Measurements from ENCODE around the gene UBE2E3.
"Not testable (repeated sequence)": the region's sequence is repeated elsewhere in the genome, so short reads cannot be mapped to it uniquely, and the experiment has no call there.

Gene UBE2E3

GRCh38 chr2:181036445-181036844 is 56.0 kb downstream of the UBE2E3 start:
- H3K27ac ChIP-seq = no peak overlapping the region
- TF ChIP-seq CTCF (conservative IDR thresholded peaks at IDR 0.05) = no peak

- H3K27ac ChIP-seq = no peak overlapping the region
- no peak for TF ChIP-seq CTCF (conservative IDR thresholded peaks at IDR 0.05)
Observed at GRCh38 chr2:181036848-181037603, 56.6 kb downstream of the UBE2E3 start.

GRCh38 chr2:181037922-181038321 is 57.5 kb downstream of the UBE2E3 start:
- no peak for TF ChIP-seq CTCF (conservative IDR thresholded peaks at IDR 0.05)
- H3K27ac ChIP-seq = no peak overlapping the region

GRCh38 chr2:181038796-181039195 is 58.4 kb downstream of the UBE2E3 start:
- no peak overlapping the region for H3K27ac ChIP-seq
- no peak for TF ChIP-seq CTCF (conservative IDR thresholded peaks at IDR 0.05)

- H3K27ac ChIP-seq = not testable (repeated sequence)
Observed at GRCh38 chr2:181040839-181041238, 60.4 kb downstream of the UBE2E3 start.

- TF ChIP-seq CTCF (conservative IDR thresholded peaks at IDR 0.05) = no peak
- no peak overlapping the region for H3K27ac ChIP-seq
Observed at GRCh38 chr2:181041661-181042060, 61.3 kb downstream of the UBE2E3 start.

GRCh38 chr2:181042706-181043105 is 62.3 kb downstream of the UBE2E3 start:
- no peak for TF ChIP-seq CTCF (conservative IDR thresholded peaks at IDR 0.05)
- no peak overlapping the region for H3K27ac ChIP-seq

- H3K27ac ChIP-seq = no peak overlapping the region
- no peak for TF ChIP-seq CTCF (conservative IDR thresholded peaks at IDR 0.05)
Observed at GRCh38 chr2:181046833-181047232, 66.4 kb downstream of the UBE2E3 start.

All from VCaP (cell line).